Effector CD8-positive, alpha-beta T cell (primary cell): ENCODE measurements around the gene CALB2.

Source experiments
- DNase-seq: peaks from one replicate; lab custom pipeline; 2025; lab: John Stamatoyannopoulos, UW

Gene CALB2

GRCh38 chr16:71426069-71426879 is 67.8 kb downstream of the CALB2 start:
- DNase-seq, result no peak

DNA sequence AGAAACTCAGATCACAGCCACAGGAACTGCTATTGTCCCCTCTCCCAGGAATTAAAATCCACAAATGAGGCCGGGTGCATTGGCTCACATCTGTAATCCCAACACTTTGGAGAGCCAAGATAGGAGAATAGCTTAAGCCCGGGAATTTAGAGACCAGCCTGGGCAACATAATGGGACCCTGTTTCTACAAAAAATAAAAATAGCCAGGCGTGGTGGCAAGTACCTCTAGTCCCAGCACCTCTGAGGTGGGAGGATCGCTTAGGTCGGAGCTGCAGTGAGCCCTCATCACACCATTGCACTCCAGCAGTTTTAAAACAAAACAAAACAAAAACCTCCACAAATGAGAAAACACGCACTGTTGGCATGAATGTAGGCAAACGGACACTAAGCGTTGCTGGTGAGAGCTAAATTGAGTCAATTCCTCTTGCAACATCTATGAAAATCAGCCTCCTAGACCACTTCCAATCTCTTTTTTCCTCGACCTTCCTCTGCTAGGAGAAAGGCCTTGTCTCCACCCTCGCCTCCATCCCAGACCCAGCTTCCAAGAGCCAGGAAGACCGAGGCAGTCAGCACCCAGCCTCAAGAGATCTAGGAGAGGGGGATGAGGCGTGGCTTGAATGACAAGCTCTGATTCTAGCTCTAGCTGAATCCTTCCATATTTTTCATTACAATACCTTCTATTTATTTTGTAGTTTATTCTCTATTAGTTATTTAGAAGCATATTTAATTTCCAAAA is 68.5 kb downstream of the CALB2 start:
- no peak for DNase-seq

DNA sequence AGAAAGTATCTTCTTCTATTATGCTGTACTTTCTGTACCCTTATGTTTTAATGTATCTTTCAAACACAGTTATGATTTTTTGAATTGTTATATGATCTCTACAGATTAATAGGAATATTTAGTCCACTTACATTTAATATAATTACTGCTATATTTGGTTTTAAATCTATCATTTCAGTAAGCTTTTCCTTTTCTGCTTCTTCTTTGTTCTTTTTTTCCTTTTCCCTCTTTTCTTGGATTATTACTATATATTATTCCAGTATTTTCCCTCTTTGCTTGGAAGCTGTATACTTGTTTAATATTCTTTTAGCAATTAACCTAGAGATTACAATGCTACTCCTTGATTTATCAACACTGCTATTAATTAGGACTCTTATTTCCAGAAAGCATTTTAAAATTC is 69.9 kb downstream of the CALB2 start:
- no peak for DNase-seq

GRCh38 chr16:71428883-71429282 is 70.4 kb downstream of the CALB2 start:
- DNase-seq, result no peak

DNA sequence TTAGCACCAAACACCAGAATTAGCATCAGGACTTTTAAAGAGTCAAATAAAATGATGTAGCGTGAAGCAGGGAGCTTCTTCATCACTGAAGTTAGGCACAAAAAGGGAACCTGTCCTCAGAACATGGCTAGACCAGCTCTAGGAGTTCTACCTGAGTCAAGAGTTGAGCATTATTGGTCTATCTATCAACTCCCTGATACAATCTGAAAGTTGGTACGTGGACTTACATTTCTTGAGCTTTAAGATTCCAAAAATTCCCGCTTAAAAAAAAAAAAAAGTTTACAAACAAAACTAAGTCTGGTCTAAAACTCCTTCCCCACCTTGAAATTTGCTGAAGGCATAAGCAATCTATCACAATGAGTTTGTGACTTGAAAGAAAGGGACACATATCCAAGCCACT is 71.1 kb downstream of the CALB2 start:
- DNase-seq, result no peak

- DNase-seq, result no peak
These were observed 72.2 kb downstream of the CALB2 start for GRCh38 chr16:71430744-71431143.

- DNase-seq, result no peak
These were observed 72.7 kb downstream of the CALB2 start for GRCh38 chr16:71431176-71431575.

GRCh38 chr16:71431991-71432390 is 73.5 kb downstream of the CALB2 start:
- no peak for DNase-seq

GRCh38 chr16:71432906-71433305 is 74.4 kb downstream of the CALB2 start:
- no peak for DNase-seq

DNA sequence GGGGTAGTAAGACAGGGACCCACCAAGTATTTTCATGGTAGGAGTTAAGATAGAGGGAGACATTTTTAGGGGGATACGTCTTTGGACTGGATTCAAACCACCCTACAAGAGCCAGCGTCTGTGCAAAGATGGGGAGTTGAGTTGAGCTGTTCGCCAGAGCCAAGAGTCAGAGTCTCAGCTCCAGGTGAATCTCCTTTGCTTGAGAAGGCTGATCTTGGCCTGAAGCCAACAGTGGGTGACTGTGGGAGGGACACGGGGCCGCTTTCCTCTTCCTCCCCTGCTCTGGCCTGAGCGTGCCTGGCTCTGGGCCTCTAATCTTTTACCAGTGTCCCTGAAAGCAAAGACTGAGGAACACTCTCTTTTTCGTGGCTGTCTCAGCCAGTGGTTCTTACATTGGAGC is 78.0 kb downstream of the CALB2 start:
- DNase-seq, result no peak

GRCh38 chr16:71439523-71439922 is 81.0 kb downstream of the CALB2 start:
- no peak for DNase-seq
